ENCODE data around the gene BAAT. TPM values are rescaled to one million over a fixed set of nuclear protein-coding genes. Genes with fewer than 3 reads are reported as not detected.

BAAT gene
- polyA plus RNA-seq, 1 donor (not counting 4 experiments of a cell fraction or from before 2014, with no cell fraction given): 0.14 TPM

DNA sequence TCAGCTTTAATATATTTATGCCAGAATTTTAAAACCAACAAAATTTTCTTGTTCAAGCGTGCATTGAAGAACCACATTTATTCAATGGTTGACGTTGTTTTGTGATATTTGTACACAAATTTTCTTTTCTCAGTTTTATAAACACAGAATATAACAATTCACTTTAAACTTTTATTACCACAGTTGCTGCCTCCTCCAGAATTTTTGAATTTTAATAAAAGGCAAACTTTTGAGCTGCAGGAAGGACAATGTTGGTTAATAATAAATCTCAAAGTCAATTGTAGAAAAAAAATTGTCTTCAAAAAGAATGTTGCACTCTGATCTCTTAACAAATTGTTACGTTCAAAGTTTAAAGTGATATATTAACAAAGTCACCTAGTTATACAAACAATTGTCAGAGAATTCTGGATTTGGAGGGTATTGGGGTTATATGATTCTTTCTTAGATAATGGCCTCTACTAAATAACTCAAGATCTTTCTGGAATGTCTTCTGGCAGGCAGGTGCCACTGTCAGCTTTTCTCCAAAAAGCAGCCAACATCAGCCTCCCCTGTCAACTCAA is 60.5 kb downstream of the BAAT start:
- Histone ChIP-seq H3K4me3 (ENCODE audit: control insufficient read depth in 2 of 3, extremely low read depth in 1 of 3, insufficient read depth in 2 of 3, low read depth in 1 of 3, low read length in 3 of 3) (no peak overlapping the region), H4K20me1 (ENCODE audit: control insufficient read depth, extremely low read depth, insufficient read depth, low read length) (no peaks in the 10 kb centered on the region), H3K27me3 (ENCODE audit: control insufficient read depth, extremely low read depth, insufficient read depth, low read length) (no peaks in the 10 kb centered on the region), H2AFZ (ENCODE audit: control insufficient read depth, low read length) (no peak overlapping the region), H3K9me3 (ENCODE audit: control insufficient read depth, low read depth, low read length) (no peaks in the 10 kb centered on the region), H3K9me1 (ENCODE audit: control insufficient read depth, extremely low read depth, insufficient read depth, low read length) (no peaks in the 10 kb centered on the region), H3K36me3 (ENCODE audit: control insufficient read depth in 2 of 2, extremely low read depth in 1 of 2, insufficient read depth in 2 of 2, low read length in 2 of 2) (no peaks in the 10 kb centered on the region), H3K4me2 (ENCODE audit: control insufficient read depth, extremely low read depth, insufficient read depth, low read depth, low read length) (no peak overlapping the region), H3K27ac (ENCODE audit: control insufficient read depth, insufficient read depth, low read length) (no peak overlapping the region), H3K79me2 (ENCODE audit: control insufficient read depth, insufficient read depth, low read length) (no peaks in the 10 kb centered on the region), H3K9ac (ENCODE audit: control insufficient read depth, extremely low read depth, insufficient read depth, low read length) (no peak overlapping the region), H3K4me1 (ENCODE audit: control insufficient read depth, extremely low read depth, insufficient read depth, low read length) (no peaks in the 10 kb centered on the region)
- DNase-seq (ENCODE audit: low read depth, low spot score): no peak
- no peak for TF ChIP-seq EZH2 (IDR thresholded peaks at IDR 0.05; ENCODE audit: low read length)
- TF ChIP-seq, protein P1, sequence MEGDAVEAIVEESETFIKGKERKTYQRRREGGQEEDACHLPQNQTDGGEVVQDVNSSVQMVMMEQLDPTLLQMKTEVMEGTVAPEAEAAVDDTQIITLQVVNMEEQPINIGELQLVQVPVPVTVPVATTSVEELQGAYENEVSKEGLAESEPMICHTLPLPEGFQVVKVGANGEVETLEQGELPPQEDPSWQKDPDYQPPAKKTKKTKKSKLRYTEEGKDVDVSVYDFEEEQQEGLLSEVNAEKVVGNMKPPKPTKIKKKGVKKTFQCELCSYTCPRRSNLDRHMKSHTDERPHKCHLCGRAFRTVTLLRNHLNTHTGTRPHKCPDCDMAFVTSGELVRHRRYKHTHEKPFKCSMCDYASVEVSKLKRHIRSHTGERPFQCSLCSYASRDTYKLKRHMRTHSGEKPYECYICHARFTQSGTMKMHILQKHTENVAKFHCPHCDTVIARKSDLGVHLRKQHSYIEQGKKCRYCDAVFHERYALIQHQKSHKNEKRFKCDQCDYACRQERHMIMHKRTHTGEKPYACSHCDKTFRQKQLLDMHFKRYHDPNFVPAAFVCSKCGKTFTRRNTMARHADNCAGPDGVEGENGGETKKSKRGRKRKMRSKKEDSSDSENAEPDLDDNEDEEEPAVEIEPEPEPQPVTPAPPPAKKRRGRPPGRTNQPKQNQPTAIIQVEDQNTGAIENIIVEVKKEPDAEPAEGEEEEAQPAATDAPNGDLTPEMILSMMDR (optimal IDR thresholded peaks at IDR 0.05 in 1 of 3, IDR thresholded peaks at IDR 0.05 in 1 of 3, conservative IDR thresholded peaks at IDR 0.05 in 1 of 3; ENCODE audit: extremely low read depth in 1 of 3, insufficient read depth in 2 of 3, low read length in 3 of 3): no peak
- no peak for FAIRE-seq
- dilution Hi-C loops (cut with MboI; ENCODE audit: extremely low pct_ligation_motif_present, low sequenced_read_pairs): no loop called here

DNA sequence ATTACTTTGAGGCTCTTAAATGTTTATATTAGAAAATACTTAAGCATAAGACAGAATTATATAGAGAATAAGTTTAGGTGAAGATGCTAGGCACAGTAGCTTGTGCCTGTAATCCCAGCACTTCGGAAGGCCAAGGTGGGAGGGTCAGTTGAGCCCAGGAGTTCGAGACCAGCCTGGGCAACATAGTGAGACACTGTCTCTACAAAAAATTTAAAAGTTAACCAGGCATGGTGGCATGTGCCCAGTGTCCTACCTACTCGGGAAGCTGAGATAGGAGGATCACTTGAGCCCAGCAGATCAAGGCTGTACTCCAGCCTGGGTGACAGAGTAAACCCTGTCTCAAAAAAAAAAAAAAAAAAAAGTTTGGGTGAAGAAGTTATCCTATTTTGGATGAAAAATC is 61.7 kb downstream of the BAAT start:
- Histone ChIP-seq H3K27ac (ENCODE audit: control insufficient read depth, insufficient read depth, low read length) (no peak overlapping the region), H3K4me1 (ENCODE audit: control insufficient read depth, extremely low read depth, insufficient read depth, low read length) (no peaks in the 10 kb centered on the region), H3K4me3 (ENCODE audit: control insufficient read depth in 2 of 3, extremely low read depth in 1 of 3, insufficient read depth in 2 of 3, low read depth in 1 of 3, low read length in 3 of 3) (no peak overlapping the region), H3K9me1 (ENCODE audit: control insufficient read depth, extremely low read depth, insufficient read depth, low read length) (no peaks in the 10 kb centered on the region), H2AFZ (ENCODE audit: control insufficient read depth, low read length) (no peak overlapping the region), H3K9me3 (ENCODE audit: control insufficient read depth, low read depth, low read length) (no peaks in the 10 kb centered on the region), H3K4me2 (ENCODE audit: control insufficient read depth, extremely low read depth, insufficient read depth, low read depth, low read length) (no peak overlapping the region), H3K9ac (ENCODE audit: control insufficient read depth, extremely low read depth, insufficient read depth, low read length) (no peak overlapping the region), H3K36me3 (ENCODE audit: control insufficient read depth in 2 of 2, extremely low read depth in 1 of 2, insufficient read depth in 2 of 2, low read length in 2 of 2) (no peaks in the 10 kb centered on the region), H3K79me2 (ENCODE audit: control insufficient read depth, insufficient read depth, low read length) (no peaks in the 10 kb centered on the region), H3K27me3 (ENCODE audit: control insufficient read depth, extremely low read depth, insufficient read depth, low read length) (no peaks in the 10 kb centered on the region), H4K20me1 (ENCODE audit: control insufficient read depth, extremely low read depth, insufficient read depth, low read length) (no peaks in the 10 kb centered on the region)
- TF ChIP-seq, protein P1 (optimal IDR thresholded peaks at IDR 0.05 in 1 of 3, IDR thresholded peaks at IDR 0.05 in 1 of 3, conservative IDR thresholded peaks at IDR 0.05 in 1 of 3; ENCODE audit: extremely low read depth in 1 of 3, insufficient read depth in 2 of 3, low read length in 3 of 3): no peak
- no peak for TF ChIP-seq EZH2 (IDR thresholded peaks at IDR 0.05; ENCODE audit: low read length)
- dilution Hi-C loops (cut with MboI; ENCODE audit: extremely low pct_ligation_motif_present, low sequenced_read_pairs): no loop called here
- FAIRE-seq (no peak), DNase-seq (ENCODE audit: low read depth, low spot score) (no peak)

All from keratinocyte (primary cell).